Measurements from ENCODE around the gene PRKAG1.
A peak's percentile ranks its signal among the peaks of the same experiment; 100 is the strongest.

Gene PRKAG1

DNA sequence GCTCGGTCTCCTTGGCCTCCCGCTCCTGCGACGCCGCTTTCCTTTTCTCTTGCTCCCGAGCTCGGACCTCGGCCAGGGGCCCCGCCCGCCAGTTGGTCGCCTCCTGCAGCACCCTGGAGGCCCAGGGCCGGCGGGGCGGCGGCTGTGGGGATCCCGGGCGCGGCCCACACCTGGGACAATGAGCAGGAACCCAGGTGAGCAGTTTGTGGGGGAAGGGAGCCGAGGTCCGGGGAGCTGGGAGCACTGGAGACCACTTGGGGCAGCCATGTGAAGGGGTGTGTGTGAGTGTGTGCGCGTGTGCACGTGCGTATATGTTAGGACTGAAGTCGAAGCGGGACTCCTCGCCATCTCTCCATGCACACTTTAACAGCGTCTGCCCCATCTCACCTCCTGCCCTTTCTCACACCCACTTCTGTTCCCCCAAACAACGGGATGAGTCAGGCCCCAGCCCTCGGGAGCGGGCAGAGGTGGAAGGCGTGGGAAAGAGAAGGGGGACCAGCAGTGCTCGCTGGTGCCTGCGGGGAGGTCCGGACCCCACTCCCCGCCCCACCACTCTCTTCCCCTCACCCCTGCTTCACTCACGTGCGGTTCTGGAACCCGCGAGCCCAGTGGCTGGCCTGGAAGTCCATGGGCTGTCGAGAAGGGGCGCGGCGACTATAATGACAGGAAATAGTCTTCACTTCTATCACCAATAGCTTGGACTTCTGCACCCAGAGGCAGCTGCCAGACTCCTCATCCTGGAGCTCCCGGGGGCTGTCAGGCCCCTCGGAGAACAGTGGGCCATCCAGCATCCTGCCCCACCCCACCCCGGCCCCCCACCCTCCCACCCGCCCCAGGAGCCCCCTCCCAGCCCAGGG, 19.9 kb downstream of the PRKAG1 start:
- H3K9me3 ChIP-seq (ENCODE audit: control insufficient read depth, insufficient read depth, low read depth, low read length): no peaks in the 10 kb centered on the region
- H3K27ac ChIP-seq (ENCODE audit: extremely low read depth, low read depth, low read length): no peak overlapping the region
- peaks cover 5 to 38% of the 10 kb centered on the region in 2 experiments; a peak in 2 of 3 replicates for H3K36me3 ChIP-seq (ENCODE audit: control insufficient read depth in 2 of 2, insufficient read depth in 1 of 2, low read length in 2 of 2)
- POLR2A ChIA-PET: interaction anchor here (1.8 to 1.9 kb wide), 2 partner anchors 11 to 55 kb away, joined by 4 to 5 read pairs; no protein-coding TSS in a partner anchor
- H3K4me3 ChIP-seq (ENCODE audit: low read depth, low read length): no peak overlapping the region; the same call in 1 of the 2 replicates
- CTCF ChIA-PET: interaction anchor here (0.6 to 5.7 kb wide), 11 partner anchors 11 to 108 kb away, joined by 3 to 37 read pairs (median 3); a partner anchor contains a TSS
- peaks cover 6% of the 10 kb centered on the region for H3K4me1 ChIP-seq (ENCODE audit: control insufficient read depth, insufficient read depth, low read length)
- no peak for TF ChIP-seq ZNF19 (tag by site-specific recombination; IDR thresholded peaks at IDR 0.05; ENCODE audit: low read depth)
- no peak for TF ChIP-seq ZNF501 (tag by site-specific recombination; IDR thresholded peaks at IDR 0.05)
- no peak for TF ChIP-seq PATZ1 (tag by site-specific recombination; IDR thresholded peaks at IDR 0.05)
- TF ChIP-seq RBAK (tag by site-specific recombination; IDR thresholded peaks at IDR 0.05): no peak
- TF ChIP-seq, protein P1, sequence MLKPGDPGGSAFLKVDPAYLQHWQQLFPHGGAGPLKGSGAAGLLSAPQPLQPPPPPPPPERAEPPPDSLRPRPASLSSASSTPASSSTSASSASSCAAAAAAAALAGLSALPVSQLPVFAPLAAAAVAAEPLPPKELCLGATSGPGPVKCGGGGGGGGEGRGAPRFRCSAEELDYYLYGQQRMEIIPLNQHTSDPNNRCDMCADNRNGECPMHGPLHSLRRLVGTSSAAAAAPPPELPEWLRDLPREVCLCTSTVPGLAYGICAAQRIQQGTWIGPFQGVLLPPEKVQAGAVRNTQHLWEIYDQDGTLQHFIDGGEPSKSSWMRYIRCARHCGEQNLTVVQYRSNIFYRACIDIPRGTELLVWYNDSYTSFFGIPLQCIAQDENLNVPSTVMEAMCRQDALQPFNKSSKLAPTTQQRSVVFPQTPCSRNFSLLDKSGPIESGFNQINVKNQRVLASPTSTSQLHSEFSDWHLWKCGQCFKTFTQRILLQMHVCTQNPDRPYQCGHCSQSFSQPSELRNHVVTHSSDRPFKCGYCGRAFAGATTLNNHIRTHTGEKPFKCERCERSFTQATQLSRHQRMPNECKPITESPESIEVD (tag by site-specific recombination; IDR thresholded peaks at IDR 0.05): no peak
- TF ChIP-seq KLF8 (tag by site-specific recombination; IDR thresholded peaks at IDR 0.05): no peak
- TF ChIP-seq ZNF280D (tag by site-specific recombination; IDR thresholded peaks at IDR 0.05): no peak
- TF ChIP-seq ZBTB1 (tag by site-specific recombination; IDR thresholded peaks at IDR 0.05): no peak
- TF ChIP-seq MEIS1 (CRISPR knock-in tag; IDR thresholded peaks at IDR 0.05; ENCODE audit: borderline replicate concordance): no peak
- no peak for TF ChIP-seq SALL2 (tag by site-specific recombination; IDR thresholded peaks at IDR 0.05; ENCODE audit: borderline replicate concordance)
- peak; percentile 80 for TF ChIP-seq ZFHX2 (tag by site-specific recombination; conservative IDR thresholded peaks at IDR 0.05)
- 0 out of 2 replicates have a peak, but pooled peaks have one; percentile 28 for TF ChIP-seq BCL11A (tag by site-specific recombination; IDR thresholded peaks at IDR 0.05; ENCODE audit: low read depth)
- 0 out of 2 replicates have a peak, but pooled peaks have one; percentile 52 for TF ChIP-seq ZBTB10 (tag by site-specific recombination; IDR thresholded peaks at IDR 0.05)
- TF ChIP-seq ZBTB17 (tag by site-specific recombination; IDR thresholded peaks at IDR 0.05): no peak
- no peak for TF ChIP-seq ZNF114 (tag by site-specific recombination; IDR thresholded peaks at IDR 0.05)
- no peak for TF ChIP-seq ZNF645 (tag by site-specific recombination; IDR thresholded peaks at IDR 0.05)
- TF ChIP-seq, protein P2, sequence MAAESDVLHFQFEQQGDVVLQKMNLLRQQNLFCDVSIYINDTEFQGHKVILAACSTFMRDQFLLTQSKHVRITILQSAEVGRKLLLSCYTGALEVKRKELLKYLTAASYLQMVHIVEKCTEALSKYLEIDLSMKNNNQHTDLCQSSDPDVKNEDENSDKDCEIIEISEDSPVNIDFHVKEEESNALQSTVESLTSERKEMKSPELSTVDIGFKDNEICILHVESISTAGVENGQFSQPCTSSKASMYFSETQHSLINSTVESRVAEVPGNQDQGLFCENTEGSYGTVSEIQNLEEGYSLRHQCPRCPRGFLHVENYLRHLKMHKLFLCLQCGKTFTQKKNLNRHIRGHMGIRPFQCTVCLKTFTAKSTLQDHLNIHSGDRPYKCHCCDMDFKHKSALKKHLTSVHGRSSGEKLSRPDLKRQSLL (tag by site-specific recombination; IDR thresholded peaks at IDR 0.05): no peak
- TF ChIP-seq, protein P3, sequence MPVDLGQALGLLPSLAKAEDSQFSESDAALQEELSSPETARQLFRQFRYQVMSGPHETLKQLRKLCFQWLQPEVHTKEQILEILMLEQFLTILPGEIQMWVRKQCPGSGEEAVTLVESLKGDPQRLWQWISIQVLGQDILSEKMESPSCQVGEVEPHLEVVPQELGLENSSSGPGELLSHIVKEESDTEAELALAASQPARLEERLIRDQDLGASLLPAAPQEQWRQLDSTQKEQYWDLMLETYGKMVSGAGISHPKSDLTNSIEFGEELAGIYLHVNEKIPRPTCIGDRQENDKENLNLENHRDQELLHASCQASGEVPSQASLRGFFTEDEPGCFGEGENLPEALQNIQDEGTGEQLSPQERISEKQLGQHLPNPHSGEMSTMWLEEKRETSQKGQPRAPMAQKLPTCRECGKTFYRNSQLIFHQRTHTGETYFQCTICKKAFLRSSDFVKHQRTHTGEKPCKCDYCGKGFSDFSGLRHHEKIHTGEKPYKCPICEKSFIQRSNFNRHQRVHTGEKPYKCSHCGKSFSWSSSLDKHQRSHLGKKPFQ (tag by site-specific recombination; IDR thresholded peaks at IDR 0.05): no peak
- no peak for TF ChIP-seq ZNF654 (tag by site-specific recombination; IDR thresholded peaks at IDR 0.05; ENCODE audit: low read depth)
- no peak for TF ChIP-seq TCF7L2 (IDR thresholded peaks at IDR 0.05; ENCODE audit: borderline replicate concordance, low read depth, low read length)
- no peak for TF ChIP-seq ZNF416 (tag by site-specific recombination; IDR thresholded peaks at IDR 0.05)

Measured in HEK293 (cell line).